Uterus (tissue), 4 donors: ENCODE results near the gene DCAF4. TPM values are rescaled to one million over a fixed set of nuclear protein-coding genes. Genes with fewer than 3 reads are reported as not detected.

Source experiments
- DNase-seq, 2 donors: peaks; one replicate each; pipeline ENCODE4 v3.0.0-alpha.2; 2019 to 2020
- H3K27ac ChIP-seq, 2 donors: fragments of 200-600 bp; sonication (generic); 1 replicate in 1 of 2; 2 replicates in 1 of 2; pipeline ENCODE4 v1.5.1; 2016 to 2018
- H3K27me3 ChIP-seq, 2 donors: fragments of 200-600 bp; sonication (generic); one replicate each; pipeline ENCODE4 v1.5.1; 2018 to 2019; ENCODE audit warnings: control low read depth in 1 of 2
- H3K36me3 ChIP-seq, 2 donors: fragments of 200-600 bp; sonication (generic); one replicate each; pipeline ENCODE4 v1.5.1; 2019; ENCODE audit warnings: control low read depth in 1 of 2
- H3K4me1 ChIP-seq, 2 donors: fragments of 200-600 bp; sonication (generic); one replicate each; pipeline ENCODE4 v1.5.1; 2018 to 2019; ENCODE audit warnings: control low read depth in 1 of 2
- H3K4me3 ChIP-seq, 2 donors: fragments of 200-600 bp; sonication (generic); 1 replicate in 1 of 2; 2 replicates in 1 of 2; pipeline ENCODE4 v1.5.1; 2018 to 2019; ENCODE audit warnings: mild to moderate bottlenecking in 1 of 2
- H3K9me3 ChIP-seq, 2 donors: fragments of 200-600 bp; sonication (generic); one replicate each; pipeline ENCODE4 v1.5.1; 2019; ENCODE audit warnings: control low read depth in 1 of 2
- CTCF ChIP-seq, 4 experiments: fragments of 200-600 bp in 2 of 4; fragments of 450-650 bp in 2 of 4; sonication (generic) in 2 of 4; IDR thresholded peaks; one replicate each; pipeline ENCODE4 v1.5.1; 2016 to 2019; ENCODE audit warnings: antibody characterized with exemption in 4 of 4, mild to moderate bottlenecking in 2 of 4, moderate library complexity in 1 of 4
- POLR2A ChIP-seq, 2 donors: fragments of 450-650 bp; IDR thresholded peaks; one replicate each; pipeline ENCODE4 v1.6.1; 2016; ENCODE audit warnings: antibody characterized with exemption in 2 of 2, mild to moderate bottlenecking in 1 of 2, moderate library complexity in 1 of 2
- intact Hi-C: fragments of 100-400 bp; cut with DNase I; formaldehyde crosslinking; loops from one replicate; pipeline ENCODE4 v1.15.1; 2023; ENCODE audit warnings: low total_unique reads
- total RNA-seq, 4 donors: library from RNA; depleted of rRNA in 3 of 4; stranded (reverse); fragments of >200 nt in 3 of 4; gene quantifications; one replicate each; pipeline versions ENCODE4 v1.1.0 to v1.2.4, GENCODE V29; 2014 to 2023
- donor health status: DM: yes; HTN: yes; CAD: no.

Gene DCAF4
- total RNA-seq, 4 donors from 2014 or later: 12.0 to 14.1 (median 13.7) TPM; not detected in 1

DNA sequence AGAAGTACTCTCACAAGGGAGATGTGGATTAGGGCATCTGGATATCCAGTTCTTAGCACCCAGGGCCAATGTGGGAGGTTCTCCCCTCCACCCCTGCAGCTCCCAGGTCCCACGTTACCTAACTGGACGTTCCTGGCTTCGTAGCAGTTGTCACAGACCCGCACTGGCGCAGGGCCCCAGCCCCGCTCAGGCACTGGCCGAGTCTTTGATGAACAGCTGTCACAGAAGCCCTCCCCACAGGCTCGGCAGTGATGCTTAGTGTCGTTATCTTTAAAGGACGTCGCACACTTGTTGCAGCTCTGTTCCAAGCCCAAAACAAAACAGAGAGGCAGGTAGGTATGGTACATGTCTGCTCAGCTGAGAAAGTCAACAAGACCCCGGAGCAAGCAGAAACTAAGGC, 48.4 kb downstream of the DCAF4 start:
- no peak for DNase-seq
- no peaks in the 10 kb centered on the region for H3K9me3 ChIP-seq
- intact Hi-C loops: no loop called here
- H3K36me3 ChIP-seq: no peaks in the 10 kb centered on the region
- H3K27me3 ChIP-seq: no peaks in the 10 kb centered on the region
- no peaks in the 10 kb centered on the region for H3K4me1 ChIP-seq
- no peak overlapping the region for H3K27ac ChIP-seq
- TF ChIP-seq CTCF (IDR thresholded peaks at IDR 0.05) (no peak), POLR2A (IDR thresholded peaks at IDR 0.05) (no peak)
- no peak overlapping the region for H3K4me3 ChIP-seq

DNA sequence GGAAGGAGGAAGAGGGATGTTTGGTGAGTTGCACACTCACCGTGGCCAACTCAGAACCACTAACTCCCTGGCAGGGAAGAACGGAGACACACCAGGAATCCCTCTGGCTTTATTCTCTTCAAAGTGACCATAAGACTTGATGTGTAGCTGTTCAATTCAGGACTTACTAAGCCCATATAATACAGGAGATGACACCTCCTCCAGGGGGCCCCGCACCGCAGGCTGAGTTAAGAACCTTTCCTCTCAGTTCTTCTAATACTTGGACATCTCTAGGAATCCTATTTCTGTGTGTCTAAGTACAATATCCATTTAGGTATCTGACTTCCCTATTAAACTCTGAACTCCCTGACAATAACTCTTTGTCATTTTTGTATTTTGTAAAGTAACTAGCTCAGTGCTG, 49.5 kb downstream of the DCAF4 start:
- H3K27me3 ChIP-seq: no peaks in the 10 kb centered on the region
- no peaks in the 10 kb centered on the region for H3K36me3 ChIP-seq
- H3K27ac ChIP-seq: no peak overlapping the region
- no peaks in the 10 kb centered on the region for H3K9me3 ChIP-seq
- DNase-seq: no peak
- intact Hi-C loops: no loop called here
- TF ChIP-seq CTCF (IDR thresholded peaks at IDR 0.05): no peak
- TF ChIP-seq POLR2A (IDR thresholded peaks at IDR 0.05): no peak
- no peak overlapping the region for H3K4me3 ChIP-seq
- no peaks in the 10 kb centered on the region for H3K4me1 ChIP-seq

DNA sequence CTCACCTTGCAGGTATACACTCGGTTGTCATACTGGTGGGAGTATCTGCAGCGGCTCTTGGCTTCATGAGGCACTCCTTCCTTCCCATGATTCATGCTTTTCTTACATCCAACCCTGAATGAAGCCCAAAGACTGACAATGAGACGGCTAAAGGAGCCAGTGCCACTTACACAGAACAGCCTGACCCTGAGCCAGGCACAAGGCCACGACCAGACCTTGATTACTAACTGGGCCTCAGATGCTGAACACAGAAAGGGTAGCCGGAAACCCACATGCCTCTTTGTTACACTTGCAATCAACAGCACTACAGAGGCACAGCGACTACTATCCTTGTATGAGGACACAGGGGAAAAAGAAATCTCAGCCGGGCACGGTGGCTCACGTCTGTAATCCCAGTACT, 52.6 kb downstream of the DCAF4 start:
- H3K27me3 ChIP-seq: no peaks in the 10 kb centered on the region
- H3K27ac ChIP-seq: no peak overlapping the region
- no peak overlapping the region for H3K4me3 ChIP-seq
- no peak for DNase-seq
- no peaks in the 10 kb centered on the region for H3K9me3 ChIP-seq
- intact Hi-C loops: no loop called here
- no peaks in the 10 kb centered on the region for H3K36me3 ChIP-seq
- no peaks in the 10 kb centered on the region for H3K4me1 ChIP-seq
- TF ChIP-seq CTCF (IDR thresholded peaks at IDR 0.05): no peak
- no peak for TF ChIP-seq POLR2A (IDR thresholded peaks at IDR 0.05)

- Histone ChIP-seq H3K4me1 (no peaks in the 10 kb centered on the region), H3K27ac (no peak overlapping the region), H3K9me3 (no peaks in the 10 kb centered on the region), H3K4me3 (no peak overlapping the region), H3K36me3 (no peaks in the 10 kb centered on the region), H3K27me3 (no peaks in the 10 kb centered on the region)
- DNase-seq: no peak
- TF ChIP-seq POLR2A (IDR thresholded peaks at IDR 0.05) (no peak), CTCF (IDR thresholded peaks at IDR 0.05) (no peak)
- intact Hi-C loops: no loop called here
These were observed 54.6 kb downstream of the DCAF4 start for GRCh38 chr14:72980863-72981262.

DNA sequence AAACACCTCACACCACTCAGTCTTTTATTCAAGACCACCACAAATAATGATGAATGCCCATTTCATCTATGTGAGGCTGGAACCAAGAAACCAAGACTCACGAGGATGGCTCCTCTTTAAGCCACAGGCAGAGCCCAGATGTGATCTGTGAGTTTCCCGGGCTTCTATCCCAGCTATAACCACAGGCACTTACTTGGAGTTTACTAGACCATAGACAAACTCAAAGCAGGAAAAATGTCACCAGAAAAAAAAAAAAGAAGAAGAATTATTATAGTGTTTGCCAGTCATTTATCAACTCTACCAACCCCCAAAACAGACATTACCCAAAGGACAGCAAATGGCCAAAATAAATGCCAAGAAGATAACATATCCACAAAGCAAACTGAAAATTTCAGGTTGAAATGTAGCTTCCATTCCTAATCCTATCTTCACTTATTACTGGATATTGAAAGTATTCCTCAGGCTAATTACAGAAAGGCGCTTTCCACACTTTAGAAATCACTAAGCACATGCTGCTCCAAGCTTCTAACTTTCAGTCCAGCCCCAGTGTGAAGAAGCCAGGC, 56.0 kb downstream of the DCAF4 start:
- no peak for DNase-seq
- H3K9me3 ChIP-seq: no peaks in the 10 kb centered on the region
- H3K4me3 ChIP-seq: no peak overlapping the region
- no peak overlapping the region for H3K27ac ChIP-seq
- no peaks in the 10 kb centered on the region for H3K36me3 ChIP-seq
- H3K4me1 ChIP-seq: no peaks in the 10 kb centered on the region
- TF ChIP-seq POLR2A (IDR thresholded peaks at IDR 0.05): no peak
- TF ChIP-seq CTCF (IDR thresholded peaks at IDR 0.05): no peak
- no peaks in the 10 kb centered on the region for H3K27me3 ChIP-seq
- intact Hi-C loops: no loop called here
